Ishikawa (cell line): ENCODE data around the gene TSBP1.

Source experiments
- CEBPB ChIP-seq: IDR thresholded peaks from 2 replicates; pipeline ENCODE4 v1.6.1; 2012
- CREB1 ChIP-seq: IDR thresholded peaks from 2 replicates; pipeline ENCODE4 v1.6.1; 2012; ENCODE audit warnings: low read depth
- EGR1 ChIP-seq: IDR thresholded peaks from 2 replicates; pipeline ENCODE4 v1.6.1; 2012
- EP300 ChIP-seq: IDR thresholded peaks from 2 replicates; pipeline ENCODE4 v1.6.1; 2012; ENCODE audit warnings: borderline replicate concordance
- FOXM1 ChIP-seq: IDR thresholded peaks from 2 replicates; pipeline ENCODE4 v1.6.1; 2012; ENCODE audit warnings: low read depth, borderline replicate concordance
- NFIC ChIP-seq: IDR thresholded peaks from 2 replicates; pipeline ENCODE4 v1.6.1; 2012
- RAD21 ChIP-seq: IDR thresholded peaks from 2 replicates; pipeline ENCODE4 v1.6.1; 2012; ENCODE audit warnings: low read depth
- TAF1 ChIP-seq: IDR thresholded peaks from 2 replicates; pipeline ENCODE4 v1.6.1; 2012; ENCODE audit warnings: low read depth, mild to moderate bottlenecking
- TCF12 ChIP-seq: IDR thresholded peaks from 2 replicates; pipeline ENCODE4 v1.6.1; 2012; ENCODE audit warnings: low read depth
- TEAD4 ChIP-seq: IDR thresholded peaks from 2 replicates; pipeline ENCODE4 v1.6.1; 2012
- YY1 ChIP-seq: IDR thresholded peaks from 2 replicates; pipeline ENCODE4 v1.6.1; 2012; ENCODE audit warnings: low read depth
- ZBTB7A ChIP-seq: IDR thresholded peaks from 2 replicates; pipeline ENCODE4 v1.6.1; 2012; ENCODE audit warnings: low read depth
- TF ChIP-seq, protein P1 (sequence below): IDR thresholded peaks from 2 replicates; pipeline ENCODE4 v1.6.1; 2012
- TF ChIP-seq, protein P2 (sequence below): IDR thresholded peaks from 2 replicates; pipeline ENCODE4 v1.6.1; 2012; ENCODE audit warnings: low read depth, mild to moderate bottlenecking
- TF ChIP-seq, protein P3 (sequence below): IDR thresholded peaks from 2 replicates; pipeline ENCODE4 v1.6.1; 2012

TSBP1 gene

DNA sequence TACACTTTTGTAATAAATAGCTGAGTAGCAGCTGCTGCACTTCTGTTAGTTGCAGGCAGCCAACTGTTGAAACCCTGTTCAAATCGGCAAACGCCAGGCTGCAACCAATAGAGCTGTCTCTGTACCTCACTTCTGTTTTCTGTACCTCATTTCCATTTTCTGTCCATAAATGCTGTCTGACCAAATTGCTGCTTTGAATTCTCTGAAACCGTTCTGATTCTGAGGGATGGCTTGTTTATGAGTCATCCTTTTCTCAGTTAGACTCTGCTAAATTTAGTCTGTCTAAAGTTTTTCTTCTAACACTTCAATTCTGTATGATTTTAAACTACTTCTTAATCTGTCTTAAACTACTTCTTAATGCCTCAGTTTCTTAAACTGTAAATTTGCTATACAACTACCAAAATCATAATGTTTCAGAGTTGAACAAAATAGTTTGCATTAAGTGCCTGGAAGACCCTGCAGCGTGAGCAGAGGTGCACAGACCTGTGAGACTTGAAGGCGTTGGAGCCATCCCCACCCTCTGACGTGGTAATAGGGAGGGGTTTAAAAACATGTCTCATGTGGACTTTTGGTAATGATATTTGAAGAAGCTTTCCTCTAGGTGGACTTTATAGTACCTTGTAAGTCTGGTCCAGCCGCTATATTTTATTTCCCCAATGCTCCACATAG lies 25.7 kb upstream of the TSBP1 start:
- TF ChIP-seq TEAD4 = no peak
- no peak for TF ChIP-seq CREB1
- TF ChIP-seq TCF12 = no peak
- TF ChIP-seq FOXM1 = no peak
- no peak for TF ChIP-seq ZBTB7A

DNA sequence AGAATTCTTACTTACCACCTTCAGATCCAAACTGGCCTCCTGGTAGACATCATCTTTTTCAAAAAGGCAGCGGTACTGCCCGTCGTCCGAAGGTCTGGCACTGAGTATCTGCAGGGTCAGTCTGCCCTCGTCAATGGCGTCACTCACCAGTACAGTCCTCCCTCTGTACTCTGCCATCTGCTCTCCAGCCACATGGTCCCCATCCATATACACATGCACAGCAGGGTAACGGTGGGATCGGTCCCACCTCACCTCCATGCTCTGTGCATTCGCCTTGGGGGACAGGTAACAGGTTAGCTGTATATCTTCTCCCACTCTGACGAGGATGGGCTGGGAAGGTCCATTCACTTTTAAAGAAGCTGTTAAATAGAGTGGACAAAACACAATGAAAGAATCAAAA lies 24.3 kb upstream of the TSBP1 start:
- TF ChIP-seq EGR1 = no peak
- TF ChIP-seq NFIC = no peak
- TF ChIP-seq TCF12 = no peak
- TF ChIP-seq EP300 = no peak
- TF ChIP-seq RAD21 = no peak
- no peak for TF ChIP-seq ZBTB7A
- TF ChIP-seq CEBPB = no peak
- no peak for TF ChIP-seq FOXM1
- TF ChIP-seq, protein P1, sequence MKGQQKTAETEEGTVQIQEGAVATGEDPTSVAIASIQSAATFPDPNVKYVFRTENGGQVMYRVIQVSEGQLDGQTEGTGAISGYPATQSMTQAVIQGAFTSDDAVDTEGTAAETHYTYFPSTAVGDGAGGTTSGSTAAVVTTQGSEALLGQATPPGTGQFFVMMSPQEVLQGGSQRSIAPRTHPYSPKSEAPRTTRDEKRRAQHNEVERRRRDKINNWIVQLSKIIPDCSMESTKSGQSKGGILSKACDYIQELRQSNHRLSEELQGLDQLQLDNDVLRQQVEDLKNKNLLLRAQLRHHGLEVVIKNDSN = no peak
- TF ChIP-seq TAF1 = no peak
- no peak for TF ChIP-seq CREB1
- TF ChIP-seq, protein P2, sequence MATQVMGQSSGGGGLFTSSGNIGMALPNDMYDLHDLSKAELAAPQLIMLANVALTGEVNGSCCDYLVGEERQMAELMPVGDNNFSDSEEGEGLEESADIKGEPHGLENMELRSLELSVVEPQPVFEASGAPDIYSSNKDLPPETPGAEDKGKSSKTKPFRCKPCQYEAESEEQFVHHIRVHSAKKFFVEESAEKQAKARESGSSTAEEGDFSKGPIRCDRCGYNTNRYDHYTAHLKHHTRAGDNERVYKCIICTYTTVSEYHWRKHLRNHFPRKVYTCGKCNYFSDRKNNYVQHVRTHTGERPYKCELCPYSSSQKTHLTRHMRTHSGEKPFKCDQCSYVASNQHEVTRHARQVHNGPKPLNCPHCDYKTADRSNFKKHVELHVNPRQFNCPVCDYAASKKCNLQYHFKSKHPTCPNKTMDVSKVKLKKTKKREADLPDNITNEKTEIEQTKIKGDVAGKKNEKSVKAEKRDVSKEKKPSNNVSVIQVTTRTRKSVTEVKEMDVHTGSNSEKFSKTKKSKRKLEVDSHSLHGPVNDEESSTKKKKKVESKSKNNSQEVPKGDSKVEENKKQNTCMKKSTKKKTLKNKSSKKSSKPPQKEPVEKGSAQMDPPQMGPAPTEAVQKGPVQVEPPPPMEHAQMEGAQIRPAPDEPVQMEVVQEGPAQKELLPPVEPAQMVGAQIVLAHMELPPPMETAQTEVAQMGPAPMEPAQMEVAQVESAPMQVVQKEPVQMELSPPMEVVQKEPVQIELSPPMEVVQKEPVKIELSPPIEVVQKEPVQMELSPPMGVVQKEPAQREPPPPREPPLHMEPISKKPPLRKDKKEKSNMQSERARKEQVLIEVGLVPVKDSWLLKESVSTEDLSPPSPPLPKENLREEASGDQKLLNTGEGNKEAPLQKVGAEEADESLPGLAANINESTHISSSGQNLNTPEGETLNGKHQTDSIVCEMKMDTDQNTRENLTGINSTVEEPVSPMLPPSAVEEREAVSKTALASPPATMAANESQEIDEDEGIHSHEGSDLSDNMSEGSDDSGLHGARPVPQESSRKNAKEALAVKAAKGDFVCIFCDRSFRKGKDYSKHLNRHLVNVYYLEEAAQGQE = no peak
- no peak for TF ChIP-seq TEAD4
- TF ChIP-seq, protein P3, sequence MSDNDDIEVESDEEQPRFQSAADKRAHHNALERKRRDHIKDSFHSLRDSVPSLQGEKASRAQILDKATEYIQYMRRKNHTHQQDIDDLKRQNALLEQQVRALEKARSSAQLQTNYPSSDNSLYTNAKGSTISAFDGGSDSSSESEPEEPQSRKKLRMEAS = no peak
- no peak for TF ChIP-seq YY1

DNA sequence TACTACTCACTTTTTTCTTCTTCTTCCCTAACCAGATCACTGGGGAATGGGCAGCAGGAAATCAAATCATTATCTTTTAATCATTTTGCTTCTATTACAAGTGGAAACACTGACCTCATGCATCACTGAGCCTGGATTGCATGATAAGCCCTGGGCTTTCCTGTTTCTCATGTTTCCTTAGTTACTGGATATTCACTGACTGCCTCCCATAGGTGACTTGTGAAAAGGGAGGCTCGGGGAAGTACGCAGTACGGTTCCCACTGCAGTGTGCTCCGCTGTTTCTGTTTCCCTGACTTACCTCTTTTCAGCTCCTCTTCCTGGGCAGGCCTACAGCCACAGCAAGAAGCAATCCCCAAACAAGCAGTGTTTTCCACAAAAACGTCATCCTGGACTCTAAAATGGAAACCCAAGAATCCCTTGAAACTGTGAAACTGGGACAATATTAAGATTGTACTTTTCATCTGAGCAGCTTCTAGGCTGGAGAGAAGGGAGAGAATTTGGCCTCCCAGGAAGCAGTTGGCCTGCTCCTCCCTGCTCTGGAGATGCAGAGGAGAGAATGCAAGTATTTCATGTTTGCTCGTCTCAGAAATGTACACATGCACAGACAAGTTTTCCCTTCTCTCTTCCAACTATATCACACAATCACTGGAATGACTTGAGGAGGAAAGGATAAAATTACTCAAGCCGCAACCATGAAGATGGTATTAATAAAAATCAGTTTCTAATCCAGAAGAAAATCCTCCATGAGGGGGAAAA lies 22.1 kb upstream of the TSBP1 start:
- TF ChIP-seq NFIC (no peak), TEAD4 (no peak), TAF1 (no peak), FOXM1 (no peak), CREB1 (no peak), TCF12 (no peak), CEBPB (no peak)
- TF ChIP-seq, protein P1 = no peak
- TF ChIP-seq, protein P3 = no peak

DNA sequence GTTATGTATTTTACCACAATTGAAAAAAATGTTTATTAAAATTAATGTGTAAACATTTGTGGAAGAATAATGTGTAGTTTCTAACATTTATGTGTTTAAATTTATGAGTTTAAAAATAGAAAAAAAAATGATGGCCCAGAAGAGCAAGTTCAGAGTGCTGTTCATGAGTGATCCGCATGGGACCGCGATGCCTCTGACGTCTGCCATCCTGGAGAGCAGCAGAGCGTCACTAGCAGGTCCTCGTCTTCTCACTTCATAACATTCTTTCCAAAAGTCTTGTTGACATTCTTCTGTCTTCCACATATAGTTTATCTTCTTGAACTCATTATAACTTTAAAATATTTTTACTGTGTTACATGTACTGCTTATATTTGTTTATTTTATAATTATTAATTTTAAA lies 19.8 kb upstream of the TSBP1 start:
- no peak for TF ChIP-seq NFIC
- no peak for TF ChIP-seq EGR1

DNA sequence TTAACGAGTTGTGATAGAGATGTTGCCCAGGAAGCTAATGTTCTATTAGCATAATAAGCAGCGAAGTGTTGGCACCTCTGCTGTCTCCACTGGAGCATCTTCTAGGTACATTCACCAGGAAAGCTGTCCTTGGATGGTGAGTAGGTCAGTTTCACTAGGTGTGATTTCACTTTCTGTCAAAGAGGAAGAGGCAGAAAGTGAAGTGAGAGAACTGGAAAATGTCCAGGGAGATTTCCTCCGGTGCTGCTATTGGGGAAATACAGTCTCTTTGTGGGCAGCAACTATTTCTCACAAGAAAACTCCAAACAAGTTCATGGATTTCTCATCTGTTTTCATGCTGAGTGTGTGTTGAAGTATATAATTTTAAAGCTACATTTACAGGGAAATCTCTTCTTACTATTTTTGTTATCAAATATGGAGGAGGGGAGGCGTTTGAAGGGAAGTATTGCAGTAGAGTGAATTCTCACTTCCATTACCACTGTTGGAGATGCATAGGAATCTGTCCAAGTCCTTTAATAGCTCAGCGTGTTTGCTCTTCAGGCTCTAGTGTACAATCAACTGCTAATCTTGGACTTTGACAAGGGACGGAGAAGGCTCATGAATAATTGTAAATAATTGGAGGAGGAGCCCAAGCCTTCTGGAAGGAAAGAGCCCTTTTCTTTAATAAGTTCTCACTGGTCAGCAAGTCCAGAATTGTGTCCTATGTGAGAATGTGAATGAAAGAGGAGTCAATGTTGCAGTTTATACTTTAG lies 16.1 kb upstream of the TSBP1 start:
- no peak for TF ChIP-seq TCF12
- TF ChIP-seq RAD21 = no peak
- no peak for TF ChIP-seq CREB1

DNA sequence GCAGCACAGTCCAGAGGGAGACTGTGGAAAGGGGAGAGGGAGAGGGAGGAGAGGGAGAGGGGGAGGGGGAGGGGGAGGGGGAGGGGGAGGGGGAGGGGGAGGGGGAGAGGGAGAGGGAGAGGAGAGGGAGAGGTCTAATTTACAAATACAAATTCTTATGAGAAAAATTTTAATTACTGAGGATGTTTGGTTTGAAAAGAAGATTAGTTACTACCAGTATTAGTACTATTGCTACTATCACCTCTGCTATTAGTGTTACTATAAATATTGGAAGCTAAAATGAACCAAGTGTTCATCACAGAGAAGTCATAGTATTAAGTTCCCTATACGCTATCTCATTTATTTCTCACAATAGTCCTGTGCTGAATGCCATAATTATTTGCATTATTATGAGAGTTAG lies 14.3 kb upstream of the TSBP1 start:
- TF ChIP-seq TAF1 = no peak
- no peak for TF ChIP-seq CEBPB
- no peak for TF ChIP-seq ZBTB7A
- TF ChIP-seq EGR1 = no peak
- TF ChIP-seq TEAD4 = no peak
- TF ChIP-seq, protein P2 = no peak
- TF ChIP-seq, protein P1 = no peak
- TF ChIP-seq TCF12 = no peak
- no peak for TF ChIP-seq NFIC
- TF ChIP-seq YY1 = no peak
- no peak for TF ChIP-seq EP300
- no peak for TF ChIP-seq CREB1
